Peyer's patch (tissue), 4 donors: ENCODE measurements around the gene XRN1. TPM values are rescaled to one million over a fixed set of nuclear protein-coding genes. Genes with fewer than 3 reads are reported as not detected.

Source experiments
- DNase-seq, 3 donors: peaks; one replicate each; pipeline ENCODE4 v3.0.0-alpha.2; 2017 to 2019
- H3K27ac ChIP-seq, 4 donors: fragments of 200-600 bp; sonication (generic); one replicate each; pipeline ENCODE4 v1.5.1; 2016 to 2019
- H3K27me3 ChIP-seq, 2 donors: fragments of 200-600 bp; sonication (generic); one replicate each; pipeline ENCODE4 v1.5.1; 2019
- H3K36me3 ChIP-seq, 3 donors: fragments of 200-600 bp; sonication (generic); one replicate each; pipeline ENCODE4 v1.5.1; 2016 to 2019
- H3K4me1 ChIP-seq, 4 donors: fragments of 200-600 bp; sonication (generic); one replicate each; pipeline ENCODE4 v1.5.1; 2016 to 2019
- H3K4me3 ChIP-seq, 4 donors: fragments of 200-600 bp; sonication (generic); 1 replicate in 3 of 4; 2 replicates in 1 of 4; pipeline ENCODE4 v1.5.1; 2016 to 2019; ENCODE audit warnings: mild to moderate bottlenecking in 1 of 4
- H3K9me3 ChIP-seq, 4 donors: fragments of 200-600 bp; sonication (generic); one replicate each; pipeline ENCODE4 v1.5.1; 2016 to 2019; ENCODE audit warnings: mild to moderate bottlenecking in 1 of 4
- CTCF ChIP-seq, 6 experiments: fragments of 450-650 bp in 4 of 6; fragments of 200-600 bp in 2 of 6; sonication (generic) in 1 of 6; IDR thresholded peaks; one replicate each; pipeline ENCODE4 v1.5.1; 2017 to 2019; ENCODE audit warnings: antibody characterized with exemption in 6 of 6, mild to moderate bottlenecking in 3 of 6, moderate library complexity in 1 of 6
- POLR2A ChIP-seq, 2 donors: fragments of 450-650 bp; IDR thresholded peaks; one replicate each; pipeline ENCODE4 v1.5.1; 2017; ENCODE audit warnings: antibody characterized with exemption in 2 of 2, mild to moderate bottlenecking in 2 of 2, moderate library complexity in 2 of 2
- total RNA-seq, 4 donors: library from RNA; depleted of rRNA; stranded (reverse); fragments of >200 nt; gene quantifications; one replicate each; pipeline ENCODE4 v1.1.0, GENCODE V29; 2016

XRN1 gene
- total RNA-seq, 4 donors from 2014 or later: 74.6 to 95.2 (median 80.9) TPM

- TF ChIP-seq CTCF (IDR thresholded peaks at IDR 0.05): no peak
- no peak for TF ChIP-seq POLR2A (IDR thresholded peaks at IDR 0.05)
- Histone ChIP-seq H3K27ac (no peak overlapping the region), H3K9me3 (no peaks in the 10 kb centered on the region), H3K27me3 (no peaks in the 10 kb centered on the region), H3K4me1 (no peaks in the 10 kb centered on the region), H3K4me3 (no peak overlapping the region), H3K36me3 (peaks cover 0 to 11% (median 0%) of the 10 kb centered on the region in 3 donors)
- DNase-seq: no peak
Measured at GRCh38 chr3:142459929-142460328, 12.1 kb upstream of the XRN1 start.

GRCh38 chr3:142459096-142459495 is 11.3 kb upstream of the XRN1 start:
- peaks cover 0 to 9% (median 0%) of the 10 kb centered on the region in 3 donors for H3K36me3 ChIP-seq
- no peaks in the 10 kb centered on the region for H3K9me3 ChIP-seq
- DNase-seq: no peak
- no peak overlapping the region for H3K4me3 ChIP-seq
- H3K4me1 ChIP-seq: no peaks in the 10 kb centered on the region
- no peaks in the 10 kb centered on the region for H3K27me3 ChIP-seq
- H3K27ac ChIP-seq: no peak overlapping the region
- no peak for TF ChIP-seq POLR2A (IDR thresholded peaks at IDR 0.05)
- TF ChIP-seq CTCF (IDR thresholded peaks at IDR 0.05): no peak

- H3K27ac ChIP-seq: no peak overlapping the region
- H3K9me3 ChIP-seq: no peaks in the 10 kb centered on the region
- H3K4me1 ChIP-seq: peaks cover 0 to under 1% (median 0%) of the 10 kb centered on the region in 4 donors
- H3K27me3 ChIP-seq: no peaks in the 10 kb centered on the region
- DNase-seq: no peak
- no peaks in the 10 kb centered on the region for H3K36me3 ChIP-seq
- no peak overlapping the region for H3K4me3 ChIP-seq
- TF ChIP-seq POLR2A (IDR thresholded peaks at IDR 0.05) (no peak), CTCF (IDR thresholded peaks at IDR 0.05) (no peak)
Measured at GRCh38 chr3:142450881-142451280, 3.0 kb upstream of the XRN1 start.

- H3K9me3 ChIP-seq: no peaks in the 10 kb centered on the region
- no peak for DNase-seq
- no peak overlapping the region for H3K4me3 ChIP-seq
- no peak for TF ChIP-seq CTCF (IDR thresholded peaks at IDR 0.05)
- no peak for TF ChIP-seq POLR2A (IDR thresholded peaks at IDR 0.05)
- no peaks in the 10 kb centered on the region for H3K27me3 ChIP-seq
- no peaks in the 10 kb centered on the region for H3K36me3 ChIP-seq
- H3K27ac ChIP-seq: no peak overlapping the region
- H3K4me1 ChIP-seq: peaks cover 0 to 7% (median 0%) of the 10 kb centered on the region in 4 donors
Measured at GRCh38 chr3:142450189-142450588, 2.4 kb upstream of the XRN1 start.

GRCh38 chr3:142447301-142447851 is 461 bp downstream of the XRN1 start:
- Histone ChIP-seq H3K27ac (peak overlapping the region; percentile 91 to 99 (median 98)), H3K9me3 (no peaks in the 10 kb centered on the region), H3K27me3 (no peaks in the 10 kb centered on the region), H3K4me1 (peaks cover 0 to 26% (median 0%) of the 10 kb centered on the region in 4 donors), H3K36me3 (no peaks in the 10 kb centered on the region), H3K4me3 (peak overlapping the region; percentile 80 to 87 (median 84))
- TF ChIP-seq CTCF (IDR thresholded peaks at IDR 0.05) (no peak), POLR2A (IDR thresholded peaks at IDR 0.05) (no peak)
- peak; percentile 53 to 71 (median 69) for DNase-seq
